ENCODE data around the gene RRP7A.
A peak's percentile ranks its signal among the peaks of the same experiment; 100 is the strongest.
"Not testable (repeated sequence)": the region's sequence is repeated elsewhere in the genome, so short reads cannot be mapped to it uniquely, and the experiment has no call there.

Gene RRP7A

DNA sequence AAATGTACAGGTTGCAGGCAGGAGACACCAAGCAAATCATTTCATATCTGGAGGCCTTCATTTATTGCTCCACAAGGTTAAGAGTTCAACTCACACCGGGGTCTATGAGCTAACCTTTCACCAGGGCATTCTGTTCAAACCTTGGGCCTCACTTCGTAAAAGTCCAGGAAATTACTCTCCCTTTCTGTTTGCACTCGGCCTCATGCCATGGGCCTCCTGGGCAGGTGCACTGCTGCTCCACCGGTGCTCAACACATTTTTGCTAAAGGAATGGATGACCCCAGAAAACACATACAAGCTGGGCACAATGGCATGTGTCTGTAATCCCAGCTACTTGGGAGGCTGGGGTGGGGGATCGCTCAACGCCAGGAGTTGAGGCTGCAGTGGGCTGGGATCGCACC lies 16.6 kb upstream of the RRP7A start:
- Histone ChIP-seq H4K20me1 (ENCODE audit: insufficient read depth) (no peaks in the 10 kb centered on the region), H3K79me2 (ENCODE audit: insufficient read depth, low read depth) (no peaks in the 10 kb centered on the region), H3K4me2 (no peak overlapping the region), H3K4me3 (IDR thresholded peaks at IDR 0.05; ENCODE audit: insufficient read depth, low read depth, low read length) (no peak overlapping the region), H2AFZ (ENCODE audit: low read depth) (no peak overlapping the region), H3K27ac (no peak overlapping the region), H3K36me3 (ENCODE audit: insufficient read depth) (no peaks in the 10 kb centered on the region), H3K4me1 (ENCODE audit: low read depth, poor library complexity, severe bottlenecking) (peaks cover 49% of the 10 kb centered on the region), H3K9ac (no peak overlapping the region), H3K27me3 (ENCODE audit: insufficient read depth, low read depth) (peaks cover 68% of the 10 kb centered on the region)
- no peak for TF ChIP-seq CTCF (conservative IDR thresholded peaks at IDR 0.05; ENCODE audit: low read depth, low read length)

DNA sequence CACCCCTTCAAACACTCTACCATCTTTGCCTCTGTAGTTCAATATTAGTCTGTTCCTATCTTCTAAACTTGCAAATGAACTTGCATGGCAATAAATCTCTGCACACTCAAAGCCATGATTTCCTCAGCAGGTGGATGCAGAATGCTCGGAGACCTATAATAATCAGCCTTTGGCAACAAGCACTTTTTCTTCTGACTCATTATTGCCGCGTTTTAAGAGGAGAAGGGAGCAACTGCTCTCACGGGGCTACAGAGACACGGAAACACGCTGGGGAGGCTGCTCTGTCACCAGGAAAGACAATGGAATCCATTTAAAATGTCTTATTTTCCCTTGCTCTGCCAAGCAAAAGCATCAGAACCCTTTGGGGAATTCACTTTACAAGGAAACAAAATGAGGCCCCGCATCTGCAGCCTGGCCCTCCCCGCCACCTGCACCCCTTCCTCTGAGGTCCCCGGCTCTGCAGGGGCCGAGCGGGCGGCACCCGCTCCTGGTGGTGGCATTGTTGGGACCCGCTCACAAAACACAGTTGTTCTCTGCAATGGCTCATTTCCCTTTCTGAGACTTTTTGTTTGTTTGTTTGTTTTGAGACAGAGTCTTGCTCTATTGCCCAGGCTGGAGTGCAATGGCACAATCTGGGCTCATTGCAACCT lies 15.6 kb upstream of the RRP7A start:
- H3K36me3 ChIP-seq (ENCODE audit: insufficient read depth); H3K4me2 ChIP-seq; H2AFZ ChIP-seq (ENCODE audit: low read depth); H3K9ac ChIP-seq; H3K27ac ChIP-seq; H4K20me1 ChIP-seq (ENCODE audit: insufficient read depth); H3K4me3 ChIP-seq (IDR thresholded peaks at IDR 0.05; ENCODE audit: insufficient read depth, low read depth, low read length); H3K79me2 ChIP-seq (ENCODE audit: insufficient read depth, low read depth): not testable (repeated sequence)
- H3K4me1 ChIP-seq (ENCODE audit: low read depth, poor library complexity, severe bottlenecking): peaks cover 49% of the 10 kb centered on the region
- H3K27me3 ChIP-seq (ENCODE audit: insufficient read depth, low read depth): peaks cover 69% of the 10 kb centered on the region

DNA sequence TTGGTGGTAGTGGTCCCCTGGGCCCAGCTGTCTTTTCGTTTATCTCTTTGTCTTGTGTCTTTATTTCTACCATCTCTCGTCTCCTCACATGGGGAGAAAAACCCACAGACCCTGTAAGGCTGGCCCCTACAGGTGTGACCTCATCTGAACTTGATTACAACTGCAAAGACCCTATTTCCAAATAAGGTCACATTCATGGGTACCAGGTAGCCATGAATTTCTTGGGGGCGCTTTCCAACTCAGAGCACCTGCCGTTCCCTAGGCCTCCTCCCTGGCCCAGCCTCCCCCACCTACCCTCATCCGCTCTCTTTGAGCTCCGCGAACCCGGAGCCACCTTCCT lies 14.0 kb upstream of the RRP7A start:
- TF ChIP-seq CTCF (conservative IDR thresholded peaks at IDR 0.05; ENCODE audit: low read depth, low read length): no peak
- Histone ChIP-seq H3K4me3 (IDR thresholded peaks at IDR 0.05; ENCODE audit: insufficient read depth, low read depth, low read length) (no peak overlapping the region), H3K4me2 (peak overlapping the region; percentile 72), H3K9ac (no peak overlapping the region), H3K27ac (no peak overlapping the region), H3K36me3 (ENCODE audit: insufficient read depth) (no peaks in the 10 kb centered on the region), H4K20me1 (ENCODE audit: insufficient read depth) (no peaks in the 10 kb centered on the region), H2AFZ (ENCODE audit: low read depth) (no peak overlapping the region), H3K4me1 (ENCODE audit: low read depth, poor library complexity, severe bottlenecking) (peaks cover 38% of the 10 kb centered on the region), H3K79me2 (ENCODE audit: insufficient read depth, low read depth) (no peaks in the 10 kb centered on the region), H3K27me3 (ENCODE audit: insufficient read depth, low read depth) (peaks cover 73% of the 10 kb centered on the region)

GRCh38 chr22:42531401-42532084 lies 11.9 kb upstream of the RRP7A start:
- H3K9ac ChIP-seq; H3K36me3 ChIP-seq (ENCODE audit: insufficient read depth); H2AFZ ChIP-seq (ENCODE audit: low read depth); H3K4me2 ChIP-seq; H3K79me2 ChIP-seq (ENCODE audit: insufficient read depth, low read depth); H4K20me1 ChIP-seq (ENCODE audit: insufficient read depth); H3K4me3 ChIP-seq (IDR thresholded peaks at IDR 0.05; ENCODE audit: insufficient read depth, low read depth, low read length); H3K27ac ChIP-seq: not testable (repeated sequence)
- peaks cover 26% of the 10 kb centered on the region for H3K4me1 ChIP-seq (ENCODE audit: low read depth, poor library complexity, severe bottlenecking)
- peaks cover 72% of the 10 kb centered on the region for H3K27me3 ChIP-seq (ENCODE audit: insufficient read depth, low read depth)

DNA sequence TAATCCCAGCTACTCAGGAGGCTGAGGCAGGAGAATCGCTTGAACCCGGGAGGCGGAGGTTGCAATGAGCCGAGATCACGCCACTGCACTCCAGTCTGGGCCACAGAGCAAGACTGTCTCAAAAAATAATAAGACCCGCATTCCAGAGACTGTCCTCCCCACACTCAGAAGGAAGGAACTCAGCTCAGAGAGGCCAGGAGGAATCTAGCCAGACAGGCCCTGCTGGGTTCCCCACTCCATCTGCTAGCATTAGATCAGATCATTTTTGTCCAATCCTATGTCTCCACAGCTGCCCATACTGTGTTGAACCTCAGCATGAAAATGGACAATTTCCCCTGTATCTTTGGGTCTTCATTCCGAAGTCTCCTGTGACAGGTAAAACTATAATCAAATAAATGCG lies 9.8 kb upstream of the RRP7A start:
- not testable (repeated sequence) for H3K79me2 ChIP-seq (ENCODE audit: insufficient read depth, low read depth); H3K36me3 ChIP-seq (ENCODE audit: insufficient read depth); H4K20me1 ChIP-seq (ENCODE audit: insufficient read depth); H3K4me2 ChIP-seq; H3K9ac ChIP-seq; H3K27ac ChIP-seq; H2AFZ ChIP-seq (ENCODE audit: low read depth); H3K4me3 ChIP-seq (IDR thresholded peaks at IDR 0.05; ENCODE audit: insufficient read depth, low read depth, low read length)
- peaks cover 61% of the 10 kb centered on the region for H3K27me3 ChIP-seq (ENCODE audit: insufficient read depth, low read depth)
- H3K4me1 ChIP-seq (ENCODE audit: low read depth, poor library complexity, severe bottlenecking): peaks cover 21% of the 10 kb centered on the region
